Renal cortex interstitium (tissue), 11 donors: ENCODE results near the gene TRPM7. TPM values are rescaled to one million over a fixed set of nuclear protein-coding genes. Genes with fewer than 3 reads are reported as not detected.

ENCODE experiments used
- DNase-seq, 11 donors: peaks; one replicate each; pipeline ENCODE4 v3.0.0-alpha.2; 2013; ENCODE audit warnings: low read depth in 9 of 11, low spot score in 4 of 11; ENCODE audit errors: extremely low read depth in 1 of 11
- polyA plus RNA-seq, 3 donors: library from polyadenylated mRNA; unstranded; fragments of 120-200 nt; gene quantifications; one replicate each; pipeline ENCODE4 v1.2.1, GENCODE V29; 2013; ENCODE audit not compliant: insufficient read length in 3 of 3

TRPM7 gene
- polyA plus RNA-seq, 3 donors: 44.6 to 46.9 (median 46.7) TPM

DNA sequence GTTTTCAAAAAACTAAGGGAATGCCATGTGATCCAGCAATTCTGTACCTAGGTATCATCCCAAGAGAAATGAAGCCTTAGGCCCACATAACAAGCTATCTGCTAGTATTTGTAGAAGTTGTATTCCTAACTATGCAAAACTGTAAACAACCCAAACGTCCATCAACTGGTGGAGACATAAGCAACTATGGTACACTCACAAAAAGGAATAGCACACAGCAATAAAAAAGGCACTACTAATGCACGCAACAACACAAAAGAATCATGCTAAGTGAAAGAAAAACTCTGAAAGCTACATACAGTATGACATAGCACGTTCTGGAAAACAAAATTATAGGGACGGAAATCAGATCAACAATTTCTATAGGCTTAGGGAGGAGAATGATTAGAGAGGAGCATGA, 155.4 kb downstream of the TRPM7 start:
- no peak for DNase-seq

DNA sequence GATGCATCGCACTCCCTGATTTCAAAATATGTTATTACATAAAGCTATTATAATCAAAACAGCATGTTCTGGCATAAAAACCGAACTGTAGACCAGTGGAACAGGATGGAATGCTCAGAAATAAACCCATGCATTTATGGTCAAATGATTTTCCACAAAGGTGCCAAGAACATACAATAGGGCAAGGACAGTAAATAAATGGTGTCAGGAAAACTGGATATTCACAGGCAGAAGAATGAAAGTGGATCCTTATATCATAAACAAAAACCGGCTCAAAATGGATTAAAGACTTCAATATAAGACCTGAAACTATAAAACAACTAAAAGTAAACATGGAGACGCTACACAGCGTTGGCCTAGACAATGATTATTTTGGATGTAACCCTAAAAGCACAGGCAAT, 162.7 kb downstream of the TRPM7 start:
- DNase-seq: no peak

GRCh38 chr15:50519740-50520425, 166.7 kb downstream of the TRPM7 start:
- no peak for DNase-seq

GRCh38 chr15:50513001-50513400, 173.6 kb downstream of the TRPM7 start:
- no peak for DNase-seq

Other genes with a start within 250 kb of the TRPM7 start
- gene USP50, start 140.1 kb downstream of the TRPM7 start, polyA plus RNA-seq: 1 to 10 TPM; 1.2 to 1.5 (median 1.4) TPM
- 100 to 1,000 TPM in 1 of 3 donors, 10 to 100 TPM in 2; 96.3 to 105 (median 96.3) TPM for gene SPPL2A, start 78.9 kb upstream of the TRPM7 start, polyA plus RNA-seq
- gene AP4E1, start 221.9 kb upstream of the TRPM7 start, polyA plus RNA-seq: 10 to 100 TPM in 1 of 3 donors, 1 to 10 TPM in 2; 8.6 to 10.4 (median 8.6) TPM